Thyroid gland (tissue), 4 donors: Measurements from ENCODE around the gene PPP2R2C. TPM values are rescaled to one million over a fixed set of nuclear protein-coding genes. Genes with fewer than 3 reads are reported as not detected.

Source experiments
- DNase-seq, 2 donors: peaks; one replicate each; pipeline ENCODE4 v3.0.0-alpha.2; 2019
- H3K27ac ChIP-seq, 3 donors: fragments of 200-600 bp; sonication (generic); 1 replicate in 2 of 3; 2 replicates in 1 of 3; pipeline ENCODE4 v1.5.1; 2016 to 2019; ENCODE audit warnings: mild to moderate bottlenecking in 1 of 3, moderate library complexity in 1 of 3
- H3K27me3 ChIP-seq: fragments of 200-600 bp; sonication (generic); one replicate; pipeline ENCODE4 v1.5.1; 2019
- H3K36me3 ChIP-seq, 2 donors: fragments of 200-600 bp; sonication (generic); one replicate each; pipeline ENCODE4 v1.5.1; 2016 to 2019
- H3K4me1 ChIP-seq, 2 donors: fragments of 200-600 bp; sonication (generic); one replicate each; pipeline ENCODE4 v1.5.1; 2017 to 2019
- H3K4me3 ChIP-seq, 3 donors: fragments of 200-600 bp; sonication (generic); replicated peaks in 1 of 3; 1 replicate in 2 of 3; 2 replicates in 1 of 3; pipeline ENCODE4 v1.5.1; 2016; ENCODE audit warnings: mild to moderate bottlenecking in 1 of 3
- H3K9me3 ChIP-seq: fragments of 200-600 bp; sonication (generic); one replicate; pipeline ENCODE4 v1.5.1; 2017
- CTCF ChIP-seq, 6 experiments: fragments of 200-600 bp in 3 of 6; fragments of 450-650 bp in 3 of 6; sonication (generic) in 3 of 6; IDR thresholded peaks; one replicate each; pipeline ENCODE4 v1.5.1; 2016 to 2019; ENCODE audit warnings: antibody characterized with exemption in 6 of 6, mild to moderate bottlenecking in 2 of 6, inconsistent platforms in 1 of 6, moderate library complexity in 1 of 6
- POLR2A ChIP-seq, 2 donors: fragments of 450-650 bp; IDR thresholded peaks; one replicate each; pipeline ENCODE4 v1.6.1; 2017; ENCODE audit warnings: antibody characterized with exemption in 2 of 2, mild to moderate bottlenecking in 2 of 2, moderate library complexity in 1 of 2
- WGBS, 2 donors: methylation state at CpG; one replicate each; pipeline ENCODE4 v1.1.5; 2017; 5-methylcytosine and 5-hydroxymethylcytosine counted together
- intact Hi-C: fragments of 100-400 bp; cut with DNase I; formaldehyde crosslinking; loops from one replicate; pipeline ENCODE4 v1.15.1; 2023
- total RNA-seq, 4 donors: library from RNA; depleted of rRNA; stranded (reverse); fragments of >200 nt; gene quantifications; one replicate each; pipeline ENCODE4 v1.2.3, GENCODE V29; 2016

Gene PPP2R2C
- total RNA-seq, 4 donors from 2014 or later = 0.15 to 1.5 (median 0.33) TPM; not detected in 1

- Histone ChIP-seq H3K27ac (no peak overlapping the region), H3K27me3 (no peaks in the 10 kb centered on the region), H3K36me3 (no peaks in the 10 kb centered on the region), H3K9me3 (no peaks in the 10 kb centered on the region), H3K4me3 (no peak overlapping the region), H3K4me1 (no peaks in the 10 kb centered on the region)
- TF ChIP-seq CTCF (IDR thresholded peaks at IDR 0.05) = peak in 3 of 6 experiments; percentile 17 to 25 (median 24)
- no peak for TF ChIP-seq POLR2A (IDR thresholded peaks at IDR 0.05)
- WGBS, 2 donors = 85 to 89% methylated on average over 8 of the region's 8 CpGs
- no peak for DNase-seq
- intact Hi-C loops = loop anchor here (5.0 kb wide), 1 partner anchor 334 kb away; no protein-coding TSS in a partner anchor
Measured at GRCh38 chr4:6331018-6331417, 141.4 kb downstream of the PPP2R2C start.

- 87 to 95% methylated on average over 7 of the region's 7 CpGs for WGBS, 2 donors
- DNase-seq = no peak
- H3K27ac ChIP-seq = no peak overlapping the region
- intact Hi-C loops = loop anchor here (5.0 kb wide), 1 partner anchor 333 kb away; no protein-coding TSS in a partner anchor
- no peak overlapping the region for H3K4me3 ChIP-seq
- TF ChIP-seq POLR2A (IDR thresholded peaks at IDR 0.05) = no peak
- no peak for TF ChIP-seq CTCF (IDR thresholded peaks at IDR 0.05)
- H3K9me3 ChIP-seq = no peaks in the 10 kb centered on the region
- no peaks in the 10 kb centered on the region for H3K36me3 ChIP-seq
- H3K27me3 ChIP-seq = no peaks in the 10 kb centered on the region
- no peaks in the 10 kb centered on the region for H3K4me1 ChIP-seq
Measured at GRCh38 chr4:6330384-6330767, 142.0 kb downstream of the PPP2R2C start.

- TF ChIP-seq CTCF (IDR thresholded peaks at IDR 0.05) (no peak), POLR2A (IDR thresholded peaks at IDR 0.05) (no peak)
- H3K4me1 ChIP-seq = no peaks in the 10 kb centered on the region
- no peak for DNase-seq
- H3K27ac ChIP-seq = no peak overlapping the region
- intact Hi-C loops = loop anchor here (5.0 kb wide), 2 partner anchors 67 to 332 kb away; no protein-coding TSS in a partner anchor
- no peaks in the 10 kb centered on the region for H3K36me3 ChIP-seq
- H3K9me3 ChIP-seq = no peaks in the 10 kb centered on the region
- no peaks in the 10 kb centered on the region for H3K27me3 ChIP-seq
- 82 to 85% methylated on average over 16 to 28 of the region's 28 CpGs for WGBS, 2 donors
- no peak overlapping the region for H3K4me3 ChIP-seq
Measured at GRCh38 chr4:6329478-6330383, 142.7 kb downstream of the PPP2R2C start.

- Histone ChIP-seq H3K9me3 (no peaks in the 10 kb centered on the region), H3K4me1 (no peaks in the 10 kb centered on the region), H3K27ac (no peak overlapping the region), H3K27me3 (no peaks in the 10 kb centered on the region), H3K36me3 (no peaks in the 10 kb centered on the region), H3K4me3 (no peak overlapping the region)
- DNase-seq = no peak
- WGBS, 2 donors = 66 to 68% methylated on average over 8 of the region's 8 CpGs
- intact Hi-C loops = loop anchor here (5.0 kb wide), 1 partner anchor 66 kb away; no protein-coding TSS in a partner anchor
- TF ChIP-seq CTCF (IDR thresholded peaks at IDR 0.05) = no peak
- TF ChIP-seq POLR2A (IDR thresholded peaks at IDR 0.05) = no peak
Measured at GRCh38 chr4:6328526-6328925, 143.9 kb downstream of the PPP2R2C start.
